HepG2 (cell line): ENCODE data around the gene CAMK1D. TPM values are rescaled to one million over a fixed set of nuclear protein-coding genes. Genes with fewer than 3 reads are reported as not detected.

Experiments
- CC2D1A ChIP-seq: sonication (generic); formaldehyde crosslinking; IDR thresholded peaks from 2 replicates; pipeline ENCODE4 v1.8.1; 2023; ENCODE audit warnings: mild to moderate bottlenecking, missing genetic modification reagents
- ETV5 ChIP-seq: IDR thresholded peaks from 2 replicates; pipeline ENCODE4 v1.6.1; 2018; ENCODE audit warnings: missing biosample characterization, missing genetic modification reagents, inconsistent platforms, borderline replicate concordance
- FOXA3 ChIP-seq: IDR thresholded peaks from 2 replicates; pipeline ENCODE4 v1.6.1; 2016; ENCODE audit warnings: missing genetic modification reagents, missing compliant biosample characterization
- GPN1 ChIP-seq: sonication (generic); formaldehyde crosslinking; IDR thresholded peaks from 2 replicates; pipeline ENCODE4 v1.5.1; 2020; ENCODE audit warnings: missing genetic modification reagents, borderline replicate concordance
- HOXA7 ChIP-seq: sonication (generic); formaldehyde crosslinking; IDR thresholded peaks from 2 replicates; pipeline ENCODE4 v1.8.1; 2022; ENCODE audit warnings: mild to moderate bottlenecking, missing genetic modification reagents, moderate library complexity
- SETDB1 ChIP-seq: sonication (generic); formaldehyde crosslinking; IDR thresholded peaks from 2 replicates; pipeline ENCODE4 v1.5.1; 2020; ENCODE audit warnings: missing genetic modification reagents, mild to moderate bottlenecking, borderline replicate concordance
- ZNF121 ChIP-seq: sonication (generic); formaldehyde crosslinking; IDR thresholded peaks from 2 replicates; pipeline ENCODE4 v1.5.0; 2020; ENCODE audit warnings: mild to moderate bottlenecking, missing genetic modification reagents
- ZNF136 ChIP-seq: sonication (generic); formaldehyde crosslinking; IDR thresholded peaks from 2 replicates; pipeline ENCODE4 v1.8.1; 2022; ENCODE audit warnings: low read depth, mild to moderate bottlenecking, moderate library complexity, missing genetic modification reagents
- ZNF143 ChIP-seq: sonication (generic); formaldehyde crosslinking; IDR thresholded peaks from 2 replicates; pipeline ENCODE4 v1.4.0; 2020; ENCODE audit warnings: missing genetic modification reagents
- ZNF205 ChIP-seq: IDR thresholded peaks from 2 replicates; pipeline ENCODE4 v1.6.1; 2018; ENCODE audit warnings: missing biosample characterization, missing genetic modification reagents
- ZNF382 ChIP-seq: sonication (generic); formaldehyde crosslinking; IDR thresholded peaks from 2 replicates; pipeline ENCODE4 v1.5.0; 2020; ENCODE audit warnings: missing genetic modification reagents, mild to moderate bottlenecking, borderline replicate concordance
- ZNF792 ChIP-seq: IDR thresholded peaks from 2 replicates; pipeline ENCODE4 v1.6.1; 2016
- polyA plus RNA-seq, 8 experiments: library from polyadenylated mRNA; depleted of rRNA in 3 of 8; stranded (reverse) in 7 of 8; unstranded in 1 of 8; fragments of >200 nt; fragmentation: Illumina TruSeq in 4 of 8; extraction: Trizol in 4 of 8; gene quantifications; 2 replicates each; pipeline versions ENCODE4 v1.2.1 to v1.2.3, GENCODE V29; 2011 to 2016; ENCODE audit warnings: low read depth in 4 of 8, missing spikeins in 1 of 8, mixed read lengths in 1 of 8; ENCODE audit not compliant: insufficient read depth in 1 of 8
- total RNA-seq, 5 experiments: library from RNA; depleted of rRNA; stranded (reverse); fragments of >200 nt; fragmentation: Illumina TruSeq; extraction: Trizol; gene quantifications; 2 replicates each; pipeline ENCODE4 v1.2.3, GENCODE V29; 2016; ENCODE audit warnings: low read depth in 1 of 5
- TF ChIP-seq, protein P1 (sequence below): sonication (generic); formaldehyde crosslinking; IDR thresholded peaks from 2 replicates; pipeline ENCODE4 v1.5.0; 2020; ENCODE audit warnings: mild to moderate bottlenecking, missing genetic modification reagents, borderline replicate concordance
- TF ChIP-seq, protein P2 (sequence below): sonication (generic); formaldehyde crosslinking; IDR thresholded peaks from 2 replicates; pipeline ENCODE4 v1.5.0; 2020; ENCODE audit warnings: missing genetic modification reagents, mild to moderate bottlenecking, borderline replicate concordance
- TF ChIP-seq, protein P3 (sequence below): IDR thresholded peaks from 2 replicates; pipeline ENCODE4 v1.6.1; 2016; ENCODE audit warnings: missing compliant biosample characterization, missing genetic modification reagents, borderline replicate concordance
- TF ChIP-seq, protein P4 (sequence below): IDR thresholded peaks from 2 replicates; pipeline ENCODE4 v1.6.1; 2012; ENCODE audit warnings: low read length, improper control_type of control experiment
- TF ChIP-seq, protein P5 (sequence below): sonication (generic); formaldehyde crosslinking; IDR thresholded peaks from 2 replicates; pipeline ENCODE4 v1.5.1; 2020; ENCODE audit warnings: mild to moderate bottlenecking, moderate library complexity, missing genetic modification reagents

The CAMK1D gene
- total and polyA plus RNA-seq, 2 of the 13 experiments (the other 11 are each of a cell fraction or from before 2014, with no cell fraction given): under 0.01 TPM; not detected in 1

GRCh38 chr10:12605580-12606405, 256.4 kb downstream of the CAMK1D start (continued):
- TF ChIP-seq, protein P1, sequence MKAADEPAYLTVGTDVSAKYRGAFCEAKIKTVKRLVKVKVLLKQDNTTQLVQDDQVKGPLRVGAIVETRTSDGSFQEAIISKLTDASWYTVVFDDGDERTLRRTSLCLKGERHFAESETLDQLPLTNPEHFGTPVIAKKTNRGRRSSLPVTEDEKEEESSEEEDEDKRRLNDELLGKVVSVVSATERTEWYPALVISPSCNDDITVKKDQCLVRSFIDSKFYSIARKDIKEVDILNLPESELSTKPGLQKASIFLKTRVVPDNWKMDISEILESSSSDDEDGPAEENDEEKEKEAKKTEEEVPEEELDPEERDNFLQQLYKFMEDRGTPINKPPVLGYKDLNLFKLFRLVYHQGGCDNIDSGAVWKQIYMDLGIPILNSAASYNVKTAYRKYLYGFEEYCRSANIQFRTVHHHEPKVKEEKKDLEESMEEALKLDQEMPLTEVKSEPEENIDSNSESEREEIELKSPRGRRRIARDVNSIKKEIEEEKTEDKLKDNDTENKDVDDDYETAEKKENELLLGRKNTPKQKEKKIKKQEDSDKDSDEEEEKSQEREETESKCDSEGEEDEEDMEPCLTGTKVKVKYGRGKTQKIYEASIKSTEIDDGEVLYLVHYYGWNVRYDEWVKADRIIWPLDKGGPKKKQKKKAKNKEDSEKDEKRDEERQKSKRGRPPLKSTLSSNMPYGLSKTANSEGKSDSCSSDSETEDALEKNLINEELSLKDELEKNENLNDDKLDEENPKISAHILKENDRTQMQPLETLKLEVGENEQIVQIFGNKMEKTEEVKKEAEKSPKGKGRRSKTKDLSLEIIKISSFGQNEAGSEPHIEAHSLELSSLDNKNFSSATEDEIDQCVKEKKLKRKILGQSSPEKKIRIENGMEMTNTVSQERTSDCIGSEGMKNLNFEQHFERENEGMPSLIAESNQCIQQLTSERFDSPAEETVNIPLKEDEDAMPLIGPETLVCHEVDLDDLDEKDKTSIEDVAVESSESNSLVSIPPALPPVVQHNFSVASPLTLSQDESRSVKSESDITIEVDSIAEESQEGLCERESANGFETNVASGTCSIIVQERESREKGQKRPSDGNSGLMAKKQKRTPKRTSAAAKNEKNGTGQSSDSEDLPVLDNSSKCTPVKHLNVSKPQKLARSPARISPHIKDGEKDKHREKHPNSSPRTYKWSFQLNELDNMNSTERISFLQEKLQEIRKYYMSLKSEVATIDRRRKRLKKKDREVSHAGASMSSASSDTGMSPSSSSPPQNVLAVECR (CRISPR knock-in tag): no peak
- TF ChIP-seq ZNF143 (CRISPR knock-in tag): no peak
- no peak for TF ChIP-seq CC2D1A (CRISPR knock-in tag)
- TF ChIP-seq SETDB1 (CRISPR knock-in tag): no peak
- TF ChIP-seq, protein P2, sequence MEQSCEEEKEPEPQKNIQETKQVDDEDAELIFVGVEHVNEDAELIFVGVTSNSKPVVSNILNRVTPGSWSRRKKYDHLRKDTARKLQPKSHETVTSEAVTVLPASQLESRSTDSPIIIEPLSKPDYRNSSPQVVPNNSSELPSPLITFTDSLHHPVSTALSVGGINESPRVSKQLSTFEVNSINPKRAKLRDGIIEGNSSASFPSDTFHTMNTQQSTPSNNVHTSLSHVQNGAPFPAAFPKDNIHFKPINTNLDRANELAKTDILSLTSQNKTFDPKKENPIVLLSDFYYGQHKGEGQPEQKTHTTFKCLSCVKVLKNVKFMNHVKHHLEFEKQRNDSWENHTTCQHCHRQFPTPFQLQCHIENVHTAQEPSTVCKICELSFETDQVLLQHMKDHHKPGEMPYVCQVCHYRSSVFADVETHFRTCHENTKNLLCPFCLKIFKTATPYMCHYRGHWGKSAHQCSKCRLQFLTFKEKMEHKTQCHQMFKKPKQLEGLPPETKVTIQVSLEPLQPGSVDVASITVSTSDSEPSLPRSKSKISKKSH: no peak
- TF ChIP-seq ETV5: no peak; the same call in 1 of the 2 replicates
- TF ChIP-seq, protein P3, sequence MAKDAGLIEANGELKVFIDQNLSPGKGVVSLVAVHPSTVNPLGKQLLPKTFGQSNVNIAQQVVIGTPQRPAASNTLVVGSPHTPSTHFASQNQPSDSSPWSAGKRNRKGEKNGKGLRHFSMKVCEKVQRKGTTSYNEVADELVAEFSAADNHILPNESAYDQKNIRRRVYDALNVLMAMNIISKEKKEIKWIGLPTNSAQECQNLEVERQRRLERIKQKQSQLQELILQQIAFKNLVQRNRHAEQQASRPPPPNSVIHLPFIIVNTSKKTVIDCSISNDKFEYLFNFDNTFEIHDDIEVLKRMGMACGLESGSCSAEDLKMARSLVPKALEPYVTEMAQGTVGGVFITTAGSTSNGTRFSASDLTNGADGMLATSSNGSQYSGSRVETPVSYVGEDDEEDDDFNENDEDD (CRISPR knock-in tag): no peak
- TF ChIP-seq, protein P4, sequence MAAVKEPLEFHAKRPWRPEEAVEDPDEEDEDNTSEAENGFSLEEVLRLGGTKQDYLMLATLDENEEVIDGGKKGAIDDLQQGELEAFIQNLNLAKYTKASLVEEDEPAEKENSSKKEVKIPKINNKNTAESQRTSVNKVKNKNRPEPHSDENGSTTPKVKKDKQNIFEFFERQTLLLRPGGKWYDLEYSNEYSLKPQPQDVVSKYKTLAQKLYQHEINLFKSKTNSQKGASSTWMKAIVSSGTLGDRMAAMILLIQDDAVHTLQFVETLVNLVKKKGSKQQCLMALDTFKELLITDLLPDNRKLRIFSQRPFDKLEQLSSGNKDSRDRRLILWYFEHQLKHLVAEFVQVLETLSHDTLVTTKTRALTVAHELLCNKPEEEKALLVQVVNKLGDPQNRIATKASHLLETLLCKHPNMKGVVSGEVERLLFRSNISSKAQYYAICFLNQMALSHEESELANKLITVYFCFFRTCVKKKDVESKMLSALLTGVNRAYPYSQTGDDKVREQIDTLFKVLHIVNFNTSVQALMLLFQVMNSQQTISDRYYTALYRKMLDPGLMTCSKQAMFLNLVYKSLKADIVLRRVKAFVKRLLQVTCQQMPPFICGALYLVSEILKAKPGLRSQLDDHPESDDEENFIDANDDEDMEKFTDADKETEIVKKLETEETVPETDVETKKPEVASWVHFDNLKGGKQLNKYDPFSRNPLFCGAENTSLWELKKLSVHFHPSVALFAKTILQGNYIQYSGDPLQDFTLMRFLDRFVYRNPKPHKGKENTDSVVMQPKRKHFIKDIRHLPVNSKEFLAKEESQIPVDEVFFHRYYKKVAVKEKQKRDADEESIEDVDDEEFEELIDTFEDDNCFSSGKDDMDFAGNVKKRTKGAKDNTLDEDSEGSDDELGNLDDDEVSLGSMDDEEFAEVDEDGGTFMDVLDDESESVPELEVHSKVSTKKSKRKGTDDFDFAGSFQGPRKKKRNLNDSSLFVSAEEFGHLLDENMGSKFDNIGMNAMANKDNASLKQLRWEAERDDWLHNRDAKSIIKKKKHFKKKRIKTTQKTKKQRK: no peak
- TF ChIP-seq ZNF382 (CRISPR knock-in tag): no peak
- TF ChIP-seq ZNF121 (CRISPR knock-in tag): no peak
- TF ChIP-seq ZNF136 (CRISPR knock-in tag): no peak
- TF ChIP-seq GPN1: no peak
- no peak for TF ChIP-seq HOXA7 (CRISPR knock-in tag)
- peak; percentile 96 for TF ChIP-seq FOXA3 (CRISPR knock-in tag)
- no peak for TF ChIP-seq ZNF792 (CRISPR knock-in tag)
- TF ChIP-seq ZNF205: no peak
- TF ChIP-seq, protein P5, sequence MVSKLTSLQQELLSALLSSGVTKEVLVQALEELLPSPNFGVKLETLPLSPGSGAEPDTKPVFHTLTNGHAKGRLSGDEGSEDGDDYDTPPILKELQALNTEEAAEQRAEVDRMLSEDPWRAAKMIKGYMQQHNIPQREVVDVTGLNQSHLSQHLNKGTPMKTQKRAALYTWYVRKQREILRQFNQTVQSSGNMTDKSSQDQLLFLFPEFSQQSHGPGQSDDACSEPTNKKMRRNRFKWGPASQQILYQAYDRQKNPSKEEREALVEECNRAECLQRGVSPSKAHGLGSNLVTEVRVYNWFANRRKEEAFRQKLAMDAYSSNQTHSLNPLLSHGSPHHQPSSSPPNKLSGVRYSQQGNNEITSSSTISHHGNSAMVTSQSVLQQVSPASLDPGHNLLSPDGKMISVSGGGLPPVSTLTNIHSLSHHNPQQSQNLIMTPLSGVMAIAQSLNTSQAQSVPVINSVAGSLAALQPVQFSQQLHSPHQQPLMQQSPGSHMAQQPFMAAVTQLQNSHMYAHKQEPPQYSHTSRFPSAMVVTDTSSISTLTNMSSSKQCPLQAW (CRISPR knock-in tag): peak; percentile 44; the same call in 1 of the 2 replicates
